PFSK-1 (cell line): ENCODE data around the gene PDE4B.

Source experiments
- FOXP2 ChIP-seq: optimal IDR thresholded peaks from 2 replicates; pipeline ENCODE3; 2011; ENCODE audit warnings: borderline replicate concordance, control low read depth, inconsistent platforms; ENCODE audit not compliant: insufficient read depth; ENCODE audit errors: extremely low read length, extremely low read depth
- POLR2AphosphoS5 ChIP-seq: IDR thresholded peaks from 2 replicates; pipeline ENCODE4 v1.6.1; 2012; ENCODE audit warnings: low read depth, mild to moderate bottlenecking, control low read depth, low read length, moderate library complexity
- REST ChIP-seq, 2 experiments: IDR thresholded peaks; 2 replicates each; pipeline versions ENCODE4 v1.6.1 to v1.8.0; 2011 to 2012; ENCODE audit warnings: low read depth in 2 of 2, low read length in 2 of 2, control low read depth in 1 of 2, inconsistent platforms in 1 of 2, mild to moderate bottlenecking in 1 of 2, moderate library complexity in 1 of 2; ENCODE audit not compliant: insufficient read depth in 1 of 2
- TAF1 ChIP-seq: IDR thresholded peaks from 2 replicates; pipeline ENCODE4 v1.6.1; 2012; ENCODE audit warnings: low read length, control low read depth, borderline replicate concordance; ENCODE audit not compliant: insufficient read depth

GRCh38 chr1:66258404-66259105, 465.9 kb downstream of the PDE4B start:
- TF ChIP-seq REST (IDR thresholded peaks at IDR 0.05; ENCODE audit: insufficient read depth in 1 of 2, low read depth in 2 of 2, low read length in 2 of 2) (no peak), POLR2AphosphoS5 (no peak), TAF1 (no peak), FOXP2 (no peak)
